GM19455 (cell line): Measurements from ENCODE around the gene GPR55.
A peak's percentile ranks its signal among the peaks of the same experiment; 100 is the strongest.

Experiments
- ATAC-seq: cut with Tn5 transposase; IDR thresholded peaks from one replicate; pipeline ENCODE4 v1.9.1; 2021; ENCODE audit not compliant: unreplicated experiment

GPR55 gene

DNA sequence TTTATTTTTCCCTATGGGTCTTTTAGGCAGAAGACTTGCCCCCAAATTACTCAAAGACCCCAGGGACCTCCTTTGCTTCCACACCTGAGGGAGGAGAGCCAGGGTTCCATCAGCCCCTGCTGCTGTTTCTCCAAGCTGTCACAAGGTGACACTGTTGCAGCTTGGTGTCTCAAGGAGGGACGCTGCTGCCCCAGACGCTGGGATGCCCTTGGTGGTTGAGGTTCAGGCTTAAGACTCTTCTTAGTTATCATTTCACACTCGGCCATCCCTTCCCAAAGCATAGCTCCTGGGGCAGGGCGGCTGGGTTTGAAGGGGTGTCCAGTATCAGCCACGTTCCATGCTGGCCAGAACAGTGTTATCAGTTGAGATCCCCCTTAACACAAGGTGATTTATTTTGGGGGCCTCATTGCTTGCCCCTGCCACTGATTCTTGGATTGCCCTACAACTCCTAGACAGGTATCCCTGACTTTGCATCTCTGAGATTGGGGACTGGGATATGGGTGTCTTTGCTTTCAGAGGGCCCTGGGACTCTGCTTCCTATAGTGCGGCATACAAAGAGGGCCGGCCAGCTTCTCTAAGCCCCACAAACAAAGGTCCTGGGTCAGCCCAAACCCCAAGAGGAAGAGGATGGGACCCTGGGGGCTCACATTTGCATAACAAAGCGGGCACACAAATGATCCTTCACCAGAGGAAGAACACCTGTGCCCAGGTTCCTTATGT lies 22.7 kb downstream of the GPR55 start:
- peak; percentile 74 for ATAC-seq

DNA sequence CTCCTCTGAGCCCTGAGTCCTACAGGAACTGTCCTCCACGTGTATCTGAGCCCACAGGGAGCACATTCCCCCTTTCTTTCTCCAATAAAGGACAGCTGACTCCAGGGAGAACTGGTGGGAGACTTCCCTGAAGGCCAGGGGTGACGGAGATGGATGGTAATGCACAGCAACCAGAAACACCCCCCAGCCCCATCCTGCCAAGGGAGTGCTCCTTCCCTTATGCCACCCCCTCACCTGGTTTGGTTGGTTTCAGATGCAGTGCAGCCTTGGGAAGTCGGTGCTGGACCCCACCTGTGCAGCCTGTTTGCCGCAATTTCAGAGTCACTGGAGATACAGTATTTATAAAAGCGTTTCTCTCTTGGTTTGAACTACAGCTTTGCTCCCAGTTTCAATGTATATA lies 24.0 kb downstream of the GPR55 start:
- no peak for ATAC-seq

DNA sequence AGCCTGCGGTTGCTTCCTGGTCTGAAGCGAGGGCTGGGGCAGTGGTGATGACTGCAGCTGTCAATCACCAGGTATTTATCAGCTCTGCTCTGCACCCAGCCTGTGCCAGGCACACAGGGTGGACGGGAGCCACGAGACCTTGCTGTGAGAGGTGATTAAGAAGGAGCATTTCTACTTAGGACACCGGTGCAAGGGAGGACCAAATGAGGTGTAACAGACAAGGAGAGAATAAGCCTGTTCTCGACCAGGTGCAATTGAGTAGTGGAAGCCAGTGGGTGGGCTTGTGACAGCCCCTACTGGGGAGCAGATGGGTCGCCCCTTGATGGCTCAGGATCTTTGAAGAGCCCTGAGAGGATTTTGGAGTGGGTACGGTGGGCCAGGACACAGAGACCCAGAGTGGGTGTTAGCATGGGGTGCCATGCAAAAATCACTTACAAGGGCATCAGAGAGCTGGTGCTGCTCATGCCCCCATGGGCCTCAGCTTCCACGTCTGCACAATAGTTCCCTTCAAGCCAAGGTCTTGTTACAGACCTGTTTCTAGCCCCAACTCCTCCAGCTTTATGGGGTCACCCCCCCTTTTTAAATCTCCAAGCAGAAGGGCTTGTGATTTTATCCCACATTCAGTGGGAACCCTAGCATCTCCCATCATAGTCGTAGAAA lies 24.6 kb downstream of the GPR55 start:
- no peak for ATAC-seq

DNA sequence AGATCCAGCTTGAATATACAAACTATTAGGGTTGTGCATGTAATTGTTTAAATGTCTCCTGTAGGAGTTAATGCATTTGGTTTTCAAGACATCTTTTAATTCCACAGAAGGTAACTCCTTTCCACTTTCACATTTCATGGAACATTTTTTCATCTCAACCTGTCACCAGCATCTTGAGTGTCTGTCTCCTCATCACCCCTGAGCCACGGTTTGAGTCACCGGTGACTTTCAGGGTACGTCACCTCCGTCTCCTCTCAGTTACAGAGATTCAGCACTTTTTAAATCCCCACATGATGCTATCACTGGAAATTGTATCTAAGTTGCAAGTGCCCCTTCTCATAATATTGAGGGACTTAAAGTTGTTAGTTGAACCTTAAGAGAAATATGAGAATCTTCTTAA lies 25.3 kb downstream of the GPR55 start:
- no peak for ATAC-seq

DNA sequence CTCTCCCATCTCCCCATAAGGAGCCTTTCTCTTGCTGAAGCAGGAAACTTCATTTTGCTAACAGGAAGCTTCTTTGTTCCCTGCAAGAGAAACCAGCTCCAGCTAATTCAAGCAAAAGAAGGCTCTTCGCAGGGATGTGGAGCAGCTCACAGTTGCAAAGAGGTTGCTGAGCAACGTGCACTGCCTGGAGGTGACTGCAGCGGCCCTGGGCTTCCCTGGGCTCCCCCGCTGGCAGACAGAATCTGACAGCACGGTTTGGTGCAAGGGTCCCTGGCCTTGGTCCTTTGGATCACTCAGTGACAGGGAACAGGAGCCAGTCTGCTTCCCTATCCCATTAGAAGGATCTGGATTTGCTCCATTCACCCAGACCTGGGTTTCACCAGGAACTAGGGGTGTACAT lies 25.8 kb downstream of the GPR55 start:
- no peak for ATAC-seq

DNA sequence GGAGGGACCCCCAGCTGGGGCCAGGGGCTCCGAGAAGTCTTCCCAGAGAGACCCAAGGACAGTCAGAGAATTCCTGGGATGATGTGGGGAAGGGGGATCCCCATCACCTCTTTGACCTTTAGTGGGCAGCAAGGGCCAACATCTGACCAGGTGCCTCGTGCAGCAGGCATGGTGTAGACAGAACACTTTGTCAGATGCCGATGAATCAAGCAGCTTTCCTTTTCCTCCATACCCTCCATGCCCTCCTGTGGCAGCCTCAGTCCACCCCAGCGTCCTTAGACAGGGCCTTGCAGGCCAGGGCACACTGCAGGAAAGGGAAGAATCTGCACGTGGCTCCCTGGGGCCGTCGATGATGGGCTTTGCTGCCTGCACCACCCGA lies 26.3 kb downstream of the GPR55 start:
- ATAC-seq = no peak

DNA sequence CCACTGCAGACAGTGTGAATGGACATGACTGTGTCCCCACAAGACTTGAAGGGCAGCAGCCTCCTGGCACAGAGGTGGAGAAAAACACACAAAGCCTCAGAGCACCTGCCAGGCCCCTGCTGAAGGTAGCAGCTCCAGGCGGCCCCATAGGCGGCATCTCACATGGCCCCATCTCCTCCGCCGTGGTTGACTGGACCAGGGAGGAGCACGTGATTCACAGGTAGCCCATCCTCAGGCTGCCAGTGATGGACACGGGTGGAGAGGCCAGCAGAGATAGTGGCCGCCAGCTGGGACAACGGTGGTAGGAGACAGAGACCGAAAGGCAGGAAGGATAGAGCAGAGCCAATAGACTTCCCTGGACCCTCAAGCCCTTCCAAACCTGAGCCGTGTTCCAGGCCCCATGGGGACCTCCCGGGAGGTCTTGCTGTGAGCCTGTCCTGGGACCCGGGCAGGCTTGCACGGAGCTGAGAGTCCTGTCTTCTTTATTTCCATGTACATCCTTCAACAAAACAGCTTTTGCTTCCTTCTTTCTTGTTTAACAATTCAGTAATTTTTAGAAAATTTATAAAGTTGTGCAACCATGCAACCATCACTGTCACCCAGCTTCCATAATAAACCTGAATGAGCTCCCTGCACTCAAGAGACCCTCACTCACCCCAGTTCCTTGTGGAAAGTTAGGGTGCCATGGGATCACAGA lies 26.9 kb downstream of the GPR55 start:
- ATAC-seq = no peak

DNA sequence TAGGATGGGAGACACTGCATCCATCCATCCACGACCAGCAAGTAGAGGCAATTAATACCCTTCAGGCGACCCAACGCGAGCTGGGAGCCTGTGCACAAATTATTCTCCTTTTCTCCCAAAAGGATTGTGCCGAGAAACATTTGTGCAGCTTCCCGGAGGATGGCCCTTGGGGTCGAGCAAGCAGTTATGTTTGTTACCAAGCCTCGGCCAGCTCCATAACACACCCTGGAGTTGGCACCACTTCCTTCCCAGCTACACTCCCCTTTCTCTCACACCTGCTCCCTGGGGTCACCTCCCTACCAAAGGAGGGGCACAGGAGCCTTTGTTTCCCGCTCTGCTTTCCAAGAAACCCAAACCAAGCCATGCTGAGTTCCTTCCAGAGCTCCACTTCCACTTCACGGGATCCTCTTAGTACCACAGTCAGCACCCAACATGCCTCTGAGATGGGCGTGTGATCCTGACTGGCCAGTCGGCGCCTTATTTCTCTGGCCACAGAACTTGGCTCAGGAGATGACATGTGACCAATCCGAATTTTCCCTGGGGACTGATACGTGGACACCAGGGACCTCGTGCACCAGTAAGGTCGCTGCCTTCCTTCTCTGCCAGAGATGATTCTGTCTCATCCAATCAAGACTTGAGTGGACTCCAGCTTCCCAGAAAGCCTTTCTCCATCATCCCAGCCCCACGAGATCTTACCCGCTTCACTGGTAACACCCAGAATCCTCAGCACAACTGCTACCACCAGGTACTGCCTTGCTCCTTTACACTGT lies 28.5 kb downstream of the GPR55 start:
- ATAC-seq = no peak

DNA sequence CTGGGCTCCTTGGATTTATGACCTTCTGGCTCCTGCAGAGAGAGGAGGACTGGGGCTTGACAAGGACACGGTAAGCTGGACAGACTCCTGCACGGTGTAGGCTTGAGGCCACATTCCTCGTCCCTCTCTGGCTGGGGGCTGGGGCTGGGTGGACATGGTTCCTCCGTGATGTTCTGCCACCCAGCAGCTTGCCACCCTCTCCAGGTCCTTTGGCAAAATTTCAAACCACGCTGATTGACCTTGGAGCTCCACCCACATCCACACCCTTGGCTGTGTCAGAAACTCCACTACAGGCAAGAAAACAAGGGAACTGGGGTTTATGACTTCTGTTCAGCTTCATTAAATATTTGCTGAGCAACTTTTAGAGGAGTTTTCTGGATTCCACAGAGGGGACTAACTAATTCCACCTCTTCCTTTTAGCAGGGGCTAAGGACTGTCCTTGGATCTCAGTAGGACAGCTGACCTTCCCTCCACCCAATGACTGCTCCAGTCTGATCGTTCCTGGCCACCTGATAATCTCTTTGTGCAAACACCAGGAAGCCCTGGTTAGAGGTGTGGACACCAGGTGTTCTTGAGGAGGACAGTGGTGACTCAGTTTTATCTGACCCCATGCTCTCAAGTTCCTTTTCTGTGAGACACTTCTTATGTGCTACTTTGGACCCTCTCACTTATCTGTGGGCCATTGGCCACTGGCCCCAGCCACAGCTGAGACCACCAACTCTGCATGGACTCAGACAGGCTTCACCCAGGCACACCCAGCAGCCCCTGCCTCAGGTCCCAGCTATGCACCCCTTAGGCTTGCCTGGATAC lies 29.3 kb downstream of the GPR55 start:
- ATAC-seq = no peak

DNA sequence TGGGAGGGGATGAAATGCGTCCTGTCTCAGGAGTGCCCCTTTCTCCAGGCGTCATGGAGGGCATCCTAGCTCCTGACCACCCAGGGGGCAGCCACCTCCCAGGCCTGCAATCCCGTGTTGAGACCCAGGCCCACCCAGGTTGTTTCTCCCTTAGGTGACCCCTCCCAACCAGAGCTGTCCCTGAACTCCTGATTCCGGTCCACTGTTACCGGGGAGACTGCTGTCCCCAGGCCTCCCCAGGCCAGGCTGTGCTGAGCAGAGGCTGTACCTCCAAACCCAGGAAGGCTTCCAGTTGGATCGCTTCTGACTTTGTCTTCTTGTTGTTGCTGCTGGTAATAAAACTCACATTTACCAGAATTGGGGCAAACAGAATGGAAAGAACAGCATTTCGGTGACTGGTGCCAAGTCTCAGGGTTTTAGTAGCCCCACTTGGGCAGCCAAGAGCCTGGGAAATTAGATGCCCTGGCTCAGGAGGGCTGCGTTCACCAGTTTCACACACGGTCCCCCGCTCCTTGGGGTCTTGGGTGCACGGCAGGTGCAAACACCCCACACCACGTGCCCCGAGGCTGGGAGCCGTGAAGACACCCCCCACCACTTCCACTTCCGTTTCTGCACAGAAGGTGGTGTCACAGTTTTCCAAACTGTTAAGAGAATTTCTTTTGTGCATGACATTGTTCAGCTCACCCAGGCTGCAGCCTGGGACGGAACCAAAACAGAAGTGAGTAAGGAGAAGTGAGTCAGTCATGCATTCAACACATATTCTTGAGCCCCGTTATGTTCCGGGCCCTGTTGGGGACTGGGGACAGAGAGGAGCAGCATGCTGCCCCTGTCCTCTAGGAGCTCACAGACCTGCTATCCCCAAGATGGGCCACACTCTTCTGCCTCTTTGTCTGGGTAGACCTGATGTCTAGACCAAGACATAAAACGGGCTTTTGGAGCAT lies 30.9 kb downstream of the GPR55 start:
- no peak for ATAC-seq

DNA sequence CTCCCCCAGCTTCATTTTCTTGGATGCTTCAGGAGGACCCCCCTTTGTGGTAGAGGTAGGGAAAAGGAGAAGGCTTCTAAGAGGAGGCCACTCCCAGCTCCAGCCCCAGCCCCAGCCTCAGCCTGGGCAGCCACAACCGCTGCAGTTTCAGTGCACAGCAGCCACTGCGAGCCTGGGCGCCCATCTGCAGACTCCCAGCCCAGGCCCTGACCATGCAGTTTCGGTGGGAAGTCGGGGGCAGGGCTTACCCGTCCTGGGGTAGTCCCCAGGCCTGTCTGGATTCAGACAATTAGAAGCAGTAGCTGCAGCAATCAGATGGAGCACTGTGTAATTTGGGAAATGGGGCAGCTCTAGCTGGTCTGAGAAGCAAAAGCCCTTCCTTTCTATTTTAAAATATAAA lies 31.7 kb downstream of the GPR55 start:
- ATAC-seq = peak; percentile 60

DNA sequence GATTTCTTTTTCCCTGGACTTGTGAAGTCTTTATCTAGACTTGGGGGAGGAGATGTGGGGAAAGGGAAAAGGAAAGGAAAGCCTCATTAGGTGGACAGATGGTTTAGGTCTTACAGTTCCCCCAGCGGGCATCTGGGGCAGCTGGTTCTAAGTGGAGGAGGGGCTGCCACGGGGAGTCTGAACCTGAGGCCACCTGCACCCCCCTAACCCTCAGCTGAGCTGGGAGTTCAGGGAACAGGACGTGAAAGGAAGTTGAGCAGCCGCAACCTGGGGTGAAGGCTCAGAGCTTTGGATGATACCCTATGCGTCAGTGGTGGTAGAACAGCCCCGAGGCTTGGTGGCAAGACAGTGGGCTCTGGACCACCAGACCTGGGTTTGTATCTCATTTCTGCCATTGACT lies 33.5 kb downstream of the GPR55 start:
- no peak for ATAC-seq

DNA sequence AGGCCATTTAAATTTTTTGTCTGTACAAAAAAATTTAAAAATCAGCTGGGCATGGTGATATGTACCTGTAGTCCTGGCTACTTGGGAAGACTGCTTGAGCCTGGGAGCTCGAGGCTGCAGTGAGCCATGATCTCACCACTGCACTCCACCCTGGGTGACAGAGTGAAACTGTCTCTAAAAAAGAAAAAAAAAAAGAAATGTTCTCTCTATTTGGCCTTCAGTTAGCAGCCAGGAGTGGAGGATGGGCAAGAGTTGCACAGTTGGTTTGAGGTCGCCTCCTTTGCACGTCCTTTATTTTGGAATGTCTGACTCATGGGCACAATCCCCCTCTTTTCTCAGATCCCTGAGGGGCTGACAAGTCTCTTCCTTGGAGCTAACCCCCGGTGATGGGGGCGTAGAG lies 34.0 kb downstream of the GPR55 start:
- no peak for ATAC-seq

DNA sequence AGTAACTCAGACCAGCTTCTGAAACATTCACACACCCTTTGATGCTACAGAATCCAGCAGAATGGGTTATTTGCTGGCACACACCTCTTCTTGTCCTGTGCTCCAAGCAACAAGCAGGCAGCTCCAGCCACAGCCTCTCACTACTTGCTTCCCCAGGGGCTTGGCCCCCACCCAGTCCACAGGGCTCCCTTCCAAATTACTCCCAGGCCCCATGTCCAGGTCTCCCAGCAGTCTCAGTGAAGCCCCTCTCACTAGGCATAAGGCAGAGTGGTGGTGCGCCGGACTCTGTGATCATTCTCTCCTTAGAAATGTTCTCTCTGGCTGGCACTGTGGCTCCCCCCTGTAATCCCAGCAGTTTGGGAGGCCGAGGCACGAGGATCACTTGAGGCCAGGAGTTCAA lies 34.4 kb downstream of the GPR55 start:
- ATAC-seq = no peak

DNA sequence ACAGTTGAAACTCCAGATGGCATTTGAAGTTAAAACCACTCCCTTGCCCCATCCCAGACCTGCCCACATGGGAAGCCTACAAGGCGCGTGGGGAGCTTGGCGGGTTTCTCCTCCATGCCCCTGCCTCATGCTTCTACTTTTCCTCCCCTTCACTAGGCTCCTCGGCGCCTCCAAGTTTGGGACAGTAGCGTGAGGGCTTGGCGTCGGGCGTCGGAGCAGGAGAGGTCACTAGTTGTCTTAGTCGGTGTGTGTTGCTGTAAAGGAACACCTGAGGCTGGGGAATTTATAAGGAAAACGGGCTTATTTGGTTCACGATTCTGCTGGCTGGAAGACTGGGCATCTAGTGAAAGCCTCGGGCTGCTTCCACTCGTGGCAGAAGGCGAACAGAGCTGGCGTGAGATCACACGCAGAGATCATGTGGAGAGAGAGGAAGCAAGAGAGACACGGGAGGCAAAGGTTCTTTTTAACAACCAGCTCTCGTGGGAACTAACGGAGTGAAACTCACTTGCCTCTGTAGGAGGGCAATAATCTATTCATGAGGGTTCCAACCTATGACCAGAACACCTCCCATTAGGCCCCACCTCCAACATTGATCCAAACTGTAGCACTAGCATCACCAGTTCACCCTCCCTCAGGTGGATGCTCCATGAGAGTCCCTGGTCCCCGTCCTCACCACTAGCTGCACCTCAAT lies 35.0 kb downstream of the GPR55 start:
- ATAC-seq = no peak

DNA sequence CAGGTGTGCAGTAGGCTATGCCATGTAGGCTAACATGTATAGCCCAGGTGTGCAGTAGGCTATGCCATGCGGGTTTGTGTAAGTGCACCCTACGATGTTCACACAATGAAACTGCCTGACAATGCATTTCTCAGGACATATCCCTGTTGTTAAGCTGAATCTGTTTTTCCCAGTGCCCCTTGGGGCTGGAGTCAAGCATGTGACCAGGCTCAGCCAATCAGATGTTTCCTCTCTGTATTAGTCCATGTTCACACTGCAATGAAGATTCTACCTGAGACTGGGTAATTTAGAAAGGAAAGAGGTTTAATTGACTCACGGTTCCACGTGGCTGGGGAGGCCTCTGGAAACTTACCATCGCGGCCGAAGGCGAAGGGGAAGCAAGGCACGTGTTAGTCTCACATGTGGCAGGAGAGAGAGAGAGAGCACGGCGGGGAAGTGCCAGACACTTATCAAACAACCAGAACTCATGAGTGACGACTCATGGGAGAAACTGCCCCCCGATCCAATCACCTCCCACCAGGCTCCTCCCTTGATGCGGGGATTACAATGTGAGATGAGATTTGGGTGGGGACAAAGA lies 36.1 kb downstream of the GPR55 start:
- ATAC-seq = no peak

DNA sequence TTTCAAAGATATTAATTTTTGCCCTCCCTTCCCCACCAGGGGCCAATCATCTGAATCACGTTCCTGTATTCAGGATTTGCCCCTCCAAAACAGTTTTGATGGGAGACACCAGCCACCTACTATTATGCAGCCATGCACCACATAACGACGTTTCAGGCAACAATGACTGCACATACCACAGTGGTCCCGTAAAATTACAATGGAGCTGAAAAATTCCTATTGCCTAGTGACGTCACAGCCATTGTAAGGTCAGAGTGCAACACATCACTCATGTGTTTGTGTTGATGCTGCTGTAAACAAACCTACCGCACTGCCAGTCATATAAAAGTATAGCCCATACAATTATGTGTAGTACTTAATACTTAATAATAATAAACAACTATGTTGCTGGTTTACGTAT lies 37.7 kb downstream of the GPR55 start:
- no peak for ATAC-seq

DNA sequence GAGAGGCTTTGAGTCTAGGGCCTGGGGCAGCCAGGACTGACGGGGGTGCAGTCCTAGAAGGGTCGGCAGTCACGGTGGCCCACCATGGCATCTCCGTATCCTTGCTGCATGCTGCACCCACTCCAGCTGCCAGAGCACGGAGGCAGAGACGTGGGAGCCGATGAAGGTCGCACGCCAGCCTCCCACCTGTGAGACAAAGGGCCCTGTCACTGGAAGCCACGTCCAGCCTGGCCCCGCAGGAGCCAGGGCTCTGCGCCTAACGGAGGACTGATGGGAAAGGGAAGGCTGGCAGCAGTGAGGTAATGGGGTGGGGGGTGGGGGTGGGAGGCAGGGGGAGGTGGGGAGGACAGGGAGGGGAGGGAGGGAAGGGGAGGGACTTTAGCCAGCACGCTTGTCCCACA lies 38.4 kb downstream of the GPR55 start:
- no peak for ATAC-seq

DNA sequence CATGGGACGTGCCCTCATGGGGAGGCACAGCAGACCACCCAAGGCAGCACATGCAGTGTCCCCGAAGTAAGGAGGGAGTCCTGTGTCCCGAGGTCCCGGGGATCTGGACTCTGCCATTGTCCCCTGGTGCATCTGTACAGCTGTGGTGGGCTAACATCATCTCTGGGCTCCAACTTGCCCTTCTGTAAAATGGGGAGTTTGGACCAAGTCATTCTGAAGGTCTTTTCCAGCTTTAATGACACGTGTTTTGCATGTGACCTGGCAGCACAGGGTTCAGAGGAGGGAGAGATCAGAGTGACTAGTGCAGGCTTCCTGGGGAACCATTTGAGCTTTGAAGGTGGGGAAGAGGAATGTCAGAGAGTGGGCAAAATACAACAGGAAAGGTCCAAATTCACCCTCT lies 38.8 kb downstream of the GPR55 start:
- ATAC-seq = no peak
